OCI-LY1 (cell line): ENCODE data around the gene ATP11A.

ENCODE experiments used
- CTCF ChIP-seq: fragments of 200-600 bp; sonication (generic), shearing (Covaris generic); IDR thresholded peaks from 2 replicates; pipeline ENCODE4 v1.5.1; 2017; ENCODE audit warnings: mild to moderate bottlenecking, antibody characterized with exemption, low read length, moderate library complexity, mixed read lengths
- EZH2 ChIP-seq: fragments of 200-600 bp; sonication (generic), shearing (Covaris generic); IDR thresholded peaks from 2 replicates; pipeline ENCODE4 v1.8.0; 2017; ENCODE audit warnings: borderline replicate concordance, mixed run types, mild to moderate bottlenecking, antibody characterized with exemption, low read length, moderate library complexity, mixed read lengths

GRCh38 chr13:112658808-112659207 is 31.0 kb upstream of the ATP11A start:
- TF ChIP-seq EZH2 (no peak), CTCF (no peak)
